Measurements from ENCODE around the gene RNLS. TPM values are rescaled to one million over a fixed set of nuclear protein-coding genes. Genes with fewer than 3 reads are reported as not detected.

Gene RNLS
- total RNA-seq, 1 experiment from 2014 or later = 11.4 TPM

GRCh38 chr10:88515235-88515634, 67.9 kb downstream of the RNLS start:
- Histone ChIP-seq H3K27me3 (ENCODE audit: control insufficient read depth, insufficient read depth, low read length) (peaks cover 4% of the 10 kb centered on the region; the same call in 1 of the 2 replicates), H3K36me3 (ENCODE audit: control insufficient read depth, insufficient read depth, low read length) (no peaks in the 10 kb centered on the region), H3K9me3 (ENCODE audit: control insufficient read depth, insufficient read depth, low read depth, low read length) (no peaks in the 10 kb centered on the region), H3K27ac (ENCODE audit: low read length) (no peak overlapping the region), H3K4me1 (ENCODE audit: control insufficient read depth, insufficient read depth, low read length) (no peaks in the 10 kb centered on the region; the same call in 1 of the 2 replicates), H3K4me3 (ENCODE audit: low read depth in 2 of 2, low read length in 2 of 2) (no peak overlapping the region)
- DNase-seq (ENCODE audit: low read depth, low spot score) (no peak), ATAC-seq (no peak)
- ChIA-PET CTCF (no interaction called here), POLR2A (no interaction called here)
- in situ Hi-C loops (cut with HindIII; ENCODE audit: low pct_unique_long_range_greater_than_20kb, low sequenced_read_pairs) (no loop called here), intact Hi-C loops (cut with micrococcal nuclease; ENCODE audit: unreplicated experiment) (no loop called here)
- no TSS peak for BruUV-seq (replicated peaks)
- no peak for TF ChIP-seq TCF7L2 (IDR thresholded peaks at IDR 0.05; ENCODE audit: low read depth, low read length)
- TF ChIP-seq POLR2AphosphoS5 (IDR thresholded peaks at IDR 0.05; ENCODE audit: low read depth, low read length) = no peak
- TF ChIP-seq REST (IDR thresholded peaks at IDR 0.05; ENCODE audit: insufficient read depth in 1 of 2, low read depth in 2 of 2, low read length in 1 of 2) = no peak
- no peak for TF ChIP-seq CTCF (IDR thresholded peaks at IDR 0.05)
- TF ChIP-seq SIN3A (IDR thresholded peaks at IDR 0.05; ENCODE audit: borderline replicate concordance, insufficient read depth, low read depth, low read length) = no peak

- no peaks in the 10 kb centered on the region for H3K36me3 ChIP-seq (ENCODE audit: control insufficient read depth, insufficient read depth, low read length)
- POLR2A ChIA-PET = no interaction called here
Observed at GRCh38 chr10:88512599-88512998, 70.5 kb downstream of the RNLS start.

More at GRCh38 chr10:88512599-88512998, 70.5 kb downstream of the RNLS start:
- in situ Hi-C loops (cut with HindIII; ENCODE audit: low pct_unique_long_range_greater_than_20kb, low sequenced_read_pairs) (no loop called here), intact Hi-C loops (cut with micrococcal nuclease; ENCODE audit: unreplicated experiment) (no loop called here)
- TF ChIP-seq REST (IDR thresholded peaks at IDR 0.05; ENCODE audit: insufficient read depth in 1 of 2, low read depth in 2 of 2, low read length in 1 of 2) (no peak), TCF7L2 (IDR thresholded peaks at IDR 0.05; ENCODE audit: low read depth, low read length) (no peak), SIN3A (IDR thresholded peaks at IDR 0.05; ENCODE audit: borderline replicate concordance, insufficient read depth, low read depth, low read length) (no peak), CTCF (IDR thresholded peaks at IDR 0.05) (no peak), POLR2AphosphoS5 (IDR thresholded peaks at IDR 0.05; ENCODE audit: low read depth, low read length) (no peak)
- ATAC-seq = no peak
- H3K27me3 ChIP-seq (ENCODE audit: control insufficient read depth, insufficient read depth, low read length) = peaks cover 3% of the 10 kb centered on the region; the same call in 1 of the 2 replicates
- CTCF ChIA-PET = interaction anchor here (0.6 kb wide), 1 partner anchor 325 kb away, joined by 3 read pairs; no protein-coding TSS in a partner anchor
- no peaks in the 10 kb centered on the region for H3K9me3 ChIP-seq (ENCODE audit: control insufficient read depth, insufficient read depth, low read depth, low read length)
- H3K4me3 ChIP-seq (ENCODE audit: low read depth in 2 of 2, low read length in 2 of 2) = no peak overlapping the region
- no peak for DNase-seq (ENCODE audit: low read depth, low spot score)
- H3K4me1 ChIP-seq (ENCODE audit: control insufficient read depth, insufficient read depth, low read length) = no peaks in the 10 kb centered on the region
- H3K27ac ChIP-seq (ENCODE audit: low read length) = no peak overlapping the region
- BruUV-seq (replicated peaks) = no TSS peak

Data from Panc1 (cell line).